HepG2 (cell line): ENCODE measurements around the gene EIF1. TPM values are rescaled to one million over a fixed set of nuclear protein-coding genes. Genes with fewer than 3 reads are reported as not detected.
A peak's percentile ranks its signal among the peaks of the same experiment; 100 is the strongest.

Experiments
- FOSL2 ChIP-seq: sonication (generic); formaldehyde crosslinking; IDR thresholded peaks from 2 replicates; pipeline ENCODE4 v1.4.0; 2020; ENCODE audit warnings: missing genetic modification reagents
- HDAC1 ChIP-seq: sonication (generic); formaldehyde crosslinking; IDR thresholded peaks from 2 replicates; pipeline ENCODE4 v1.5.1; 2020; ENCODE audit warnings: mild to moderate bottlenecking, missing genetic modification reagents
- HNRNPUL1 ChIP-seq: fragments of 200-400 bp; formaldehyde crosslinking; IDR thresholded peaks from 2 replicates; pipeline ENCODE4 v1.6.1; 2017; ENCODE audit warnings: low read depth, mild to moderate bottlenecking, low read length, moderate library complexity
- HOXA7 ChIP-seq: sonication (generic); formaldehyde crosslinking; IDR thresholded peaks from 2 replicates; pipeline ENCODE4 v1.8.1; 2022; ENCODE audit warnings: mild to moderate bottlenecking, missing genetic modification reagents, moderate library complexity
- MBNL3 ChIP-seq: fragments of 250-450 bp; sonication (Bioruptor Pico); conservative IDR thresholded peaks from 2 replicates; pipeline ENCODE4 v1.8.0; 2022; ENCODE audit warnings: mild to moderate bottlenecking, inconsistent platforms
- NBN ChIP-seq: fragments of 450-650 bp; conservative IDR thresholded peaks from 2 replicates; pipeline ENCODE4 v1.6.1; 2017
- PHF20 ChIP-seq: sonication (generic); formaldehyde crosslinking; IDR thresholded peaks from 2 replicates; pipeline ENCODE4 v1.5.0; 2020; ENCODE audit warnings: mild to moderate bottlenecking, missing genetic modification reagents
- ZBTB7A ChIP-seq: sonication (generic); formaldehyde crosslinking; IDR thresholded peaks from 2 replicates; pipeline ENCODE4 v1.8.0; 2022; ENCODE audit warnings: mild to moderate bottlenecking, missing genetic modification reagents
- ZNF24 ChIP-seq: fragments of 450-650 bp; IDR thresholded peaks from 2 replicates; pipeline ENCODE4 v1.6.1; 2017; ENCODE audit warnings: antibody characterized with exemption, mild to moderate bottlenecking
- ZNF484 ChIP-seq: sonication (generic); formaldehyde crosslinking; IDR thresholded peaks from 2 replicates; pipeline ENCODE4 v1.5.1; 2020; ENCODE audit warnings: mild to moderate bottlenecking, low read depth, missing genetic modification reagents, borderline replicate concordance
- ZNF549 ChIP-seq: sonication (generic); formaldehyde crosslinking; IDR thresholded peaks from 2 replicates; pipeline ENCODE4 v1.5.0; 2020; ENCODE audit warnings: missing genetic modification reagents
- ZNF572 ChIP-seq: sonication (generic); formaldehyde crosslinking; IDR thresholded peaks from 2 replicates; pipeline ENCODE4 v1.5.1; 2020; ENCODE audit warnings: mild to moderate bottlenecking, missing genetic modification reagents
- ZNF672 ChIP-seq: sonication (generic); formaldehyde crosslinking; IDR thresholded peaks from 2 replicates; pipeline ENCODE4 v1.8.1; 2022; ENCODE audit warnings: missing genetic modification reagents
- ZNF678 ChIP-seq: sonication (generic); formaldehyde crosslinking; IDR thresholded peaks from 2 replicates; pipeline ENCODE4 v1.4.0; 2020; ENCODE audit warnings: mild to moderate bottlenecking, missing genetic modification reagents
- ZNF816 ChIP-seq: sonication (generic); formaldehyde crosslinking; IDR thresholded peaks from 2 replicates; pipeline ENCODE4 v1.8.0; 2022; ENCODE audit warnings: missing genetic modification reagents, mild to moderate bottlenecking, borderline replicate concordance
- polyA plus RNA-seq, 8 experiments: library from polyadenylated mRNA; depleted of rRNA in 3 of 8; stranded (reverse) in 7 of 8; unstranded in 1 of 8; fragments of >200 nt; fragmentation: Illumina TruSeq in 4 of 8; extraction: Trizol in 4 of 8; gene quantifications; 2 replicates each; pipeline versions ENCODE4 v1.2.1 to v1.2.3, GENCODE V29; 2011 to 2016; ENCODE audit warnings: low read depth in 4 of 8, missing spikeins in 1 of 8, mixed read lengths in 1 of 8; ENCODE audit not compliant: insufficient read depth in 1 of 8
- total RNA-seq, 5 experiments: library from RNA; depleted of rRNA; stranded (reverse); fragments of >200 nt; fragmentation: Illumina TruSeq; extraction: Trizol; gene quantifications; 2 replicates each; pipeline ENCODE4 v1.2.3, GENCODE V29; 2016; ENCODE audit warnings: low read depth in 1 of 5
- TF ChIP-seq, protein P1 (sequence below): sonication (generic); formaldehyde crosslinking; IDR thresholded peaks from 2 replicates; pipeline ENCODE4 v1.4.0; 2020; ENCODE audit warnings: mild to moderate bottlenecking, missing genetic modification reagents
- TF ChIP-seq, protein P2 (sequence below): IDR thresholded peaks from 2 replicates; pipeline ENCODE4 v1.6.1; 2018; ENCODE audit warnings: missing genetic modification reagents, mild to moderate bottlenecking, missing compliant biosample characterization
- TF ChIP-seq, protein P3 (sequence below): sonication (generic); formaldehyde crosslinking; IDR thresholded peaks from 2 replicates; pipeline ENCODE4 v1.4.0; 2020; ENCODE audit warnings: missing genetic modification reagents
- TF ChIP-seq, protein P4 (sequence below): sonication (generic); formaldehyde crosslinking; IDR thresholded peaks from 2 replicates; pipeline ENCODE4 v1.5.0; 2020; ENCODE audit warnings: mild to moderate bottlenecking, missing genetic modification reagents, borderline replicate concordance

Gene EIF1
- total and polyA plus RNA-seq, 2 of the 13 experiments (the other 11 are each of a cell fraction or from before 2014, with no cell fraction given): 147 to 517 TPM

DNA sequence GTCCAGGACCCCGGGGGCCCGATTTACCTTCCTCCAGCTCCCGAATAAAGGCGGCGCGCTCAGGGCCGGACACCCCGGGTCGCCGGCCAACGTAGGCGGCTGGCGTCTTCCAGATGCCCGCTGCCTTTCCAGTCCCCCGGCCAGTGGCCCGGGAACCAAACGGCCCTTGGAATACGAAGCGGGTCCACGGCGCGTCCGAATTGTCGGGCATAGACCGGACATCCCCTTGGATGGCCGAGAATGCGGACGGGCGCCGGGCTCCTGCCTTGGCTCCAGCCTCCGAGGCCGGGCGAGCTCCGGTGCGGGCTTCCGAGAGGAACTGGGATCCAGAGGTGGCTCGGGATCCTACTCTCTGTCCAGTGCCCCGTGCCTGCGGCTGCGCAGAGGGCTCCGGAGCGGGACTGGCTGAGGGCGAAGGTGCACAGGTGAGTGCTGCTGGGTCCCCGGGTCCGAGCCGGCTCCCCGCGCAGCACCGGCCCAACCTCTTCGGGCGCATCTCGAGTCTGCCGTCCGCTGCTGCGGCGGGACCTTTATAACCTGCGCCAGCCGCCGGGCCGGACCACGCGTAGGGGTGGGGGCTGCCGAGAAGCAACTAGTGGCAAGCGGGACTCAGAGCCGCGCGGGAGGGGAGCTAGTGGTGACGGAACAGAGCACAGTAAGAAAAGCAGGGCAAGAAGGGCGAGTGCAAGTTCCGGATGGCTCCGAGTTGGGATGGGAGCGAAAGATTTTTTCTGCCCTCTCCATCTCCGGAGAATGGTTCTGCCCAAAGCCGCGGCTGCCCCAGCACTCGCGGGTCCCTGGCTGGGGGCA lies 45.7 kb downstream of the EIF1 start, which contains the start of gene HAP1 (continued):
- TF ChIP-seq ZNF672 (CRISPR knock-in tag): no peak
- TF ChIP-seq ZNF24: no peak
- no peak for TF ChIP-seq HOXA7 (CRISPR knock-in tag)
- TF ChIP-seq HNRNPUL1: no peak
- no peak for TF ChIP-seq ZNF678 (CRISPR knock-in tag)
- no peak for TF ChIP-seq ZNF484 (CRISPR knock-in tag)
- TF ChIP-seq ZNF549 (CRISPR knock-in tag): no peak
- TF ChIP-seq NBN: no peak
- TF ChIP-seq, protein P1, sequence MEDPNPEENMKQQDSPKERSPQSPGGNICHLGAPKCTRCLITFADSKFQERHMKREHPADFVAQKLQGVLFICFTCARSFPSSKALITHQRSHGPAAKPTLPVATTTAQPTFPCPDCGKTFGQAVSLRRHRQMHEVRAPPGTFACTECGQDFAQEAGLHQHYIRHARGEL (CRISPR knock-in tag): peak; percentile 39; the same call in 1 of the 2 replicates
- TF ChIP-seq MBNL3: no peak
- peak; percentile 34; the same call in 1 of the 2 replicates for TF ChIP-seq HDAC1
- TF ChIP-seq, protein P2, sequence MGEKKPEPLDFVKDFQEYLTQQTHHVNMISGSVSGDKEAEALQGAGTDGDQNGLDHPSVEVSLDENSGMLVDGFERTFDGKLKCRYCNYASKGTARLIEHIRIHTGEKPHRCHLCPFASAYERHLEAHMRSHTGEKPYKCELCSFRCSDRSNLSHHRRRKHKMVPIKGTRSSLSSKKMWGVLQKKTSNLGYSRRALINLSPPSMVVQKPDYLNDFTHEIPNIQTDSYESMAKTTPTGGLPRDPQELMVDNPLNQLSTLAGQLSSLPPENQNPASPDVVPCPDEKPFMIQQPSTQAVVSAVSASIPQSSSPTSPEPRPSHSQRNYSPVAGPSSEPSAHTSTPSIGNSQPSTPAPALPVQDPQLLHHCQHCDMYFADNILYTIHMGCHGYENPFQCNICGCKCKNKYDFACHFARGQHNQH: no peak
- TF ChIP-seq ZNF572 (CRISPR knock-in tag): no peak
- no peak for TF ChIP-seq ZNF816 (CRISPR knock-in tag)
- no peak for TF ChIP-seq PHF20
- TF ChIP-seq, protein P3, sequence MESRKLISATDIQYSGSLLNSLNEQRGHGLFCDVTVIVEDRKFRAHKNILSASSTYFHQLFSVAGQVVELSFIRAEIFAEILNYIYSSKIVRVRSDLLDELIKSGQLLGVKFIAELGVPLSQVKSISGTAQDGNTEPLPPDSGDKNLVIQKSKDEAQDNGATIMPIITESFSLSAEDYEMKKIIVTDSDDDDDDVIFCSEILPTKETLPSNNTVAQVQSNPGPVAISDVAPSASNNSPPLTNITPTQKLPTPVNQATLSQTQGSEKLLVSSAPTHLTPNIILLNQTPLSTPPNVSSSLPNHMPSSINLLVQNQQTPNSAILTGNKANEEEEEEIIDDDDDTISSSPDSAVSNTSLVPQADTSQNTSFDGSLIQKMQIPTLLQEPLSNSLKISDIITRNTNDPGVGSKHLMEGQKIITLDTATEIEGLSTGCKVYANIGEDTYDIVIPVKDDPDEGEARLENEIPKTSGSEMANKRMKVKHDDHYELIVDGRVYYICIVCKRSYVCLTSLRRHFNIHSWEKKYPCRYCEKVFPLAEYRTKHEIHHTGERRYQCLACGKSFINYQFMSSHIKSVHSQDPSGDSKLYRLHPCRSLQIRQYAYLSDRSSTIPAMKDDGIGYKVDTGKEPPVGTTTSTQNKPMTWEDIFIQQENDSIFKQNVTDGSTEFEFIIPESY (CRISPR knock-in tag): no peak
- TF ChIP-seq FOSL2 (CRISPR knock-in tag): no peak
- TF ChIP-seq, protein P4, sequence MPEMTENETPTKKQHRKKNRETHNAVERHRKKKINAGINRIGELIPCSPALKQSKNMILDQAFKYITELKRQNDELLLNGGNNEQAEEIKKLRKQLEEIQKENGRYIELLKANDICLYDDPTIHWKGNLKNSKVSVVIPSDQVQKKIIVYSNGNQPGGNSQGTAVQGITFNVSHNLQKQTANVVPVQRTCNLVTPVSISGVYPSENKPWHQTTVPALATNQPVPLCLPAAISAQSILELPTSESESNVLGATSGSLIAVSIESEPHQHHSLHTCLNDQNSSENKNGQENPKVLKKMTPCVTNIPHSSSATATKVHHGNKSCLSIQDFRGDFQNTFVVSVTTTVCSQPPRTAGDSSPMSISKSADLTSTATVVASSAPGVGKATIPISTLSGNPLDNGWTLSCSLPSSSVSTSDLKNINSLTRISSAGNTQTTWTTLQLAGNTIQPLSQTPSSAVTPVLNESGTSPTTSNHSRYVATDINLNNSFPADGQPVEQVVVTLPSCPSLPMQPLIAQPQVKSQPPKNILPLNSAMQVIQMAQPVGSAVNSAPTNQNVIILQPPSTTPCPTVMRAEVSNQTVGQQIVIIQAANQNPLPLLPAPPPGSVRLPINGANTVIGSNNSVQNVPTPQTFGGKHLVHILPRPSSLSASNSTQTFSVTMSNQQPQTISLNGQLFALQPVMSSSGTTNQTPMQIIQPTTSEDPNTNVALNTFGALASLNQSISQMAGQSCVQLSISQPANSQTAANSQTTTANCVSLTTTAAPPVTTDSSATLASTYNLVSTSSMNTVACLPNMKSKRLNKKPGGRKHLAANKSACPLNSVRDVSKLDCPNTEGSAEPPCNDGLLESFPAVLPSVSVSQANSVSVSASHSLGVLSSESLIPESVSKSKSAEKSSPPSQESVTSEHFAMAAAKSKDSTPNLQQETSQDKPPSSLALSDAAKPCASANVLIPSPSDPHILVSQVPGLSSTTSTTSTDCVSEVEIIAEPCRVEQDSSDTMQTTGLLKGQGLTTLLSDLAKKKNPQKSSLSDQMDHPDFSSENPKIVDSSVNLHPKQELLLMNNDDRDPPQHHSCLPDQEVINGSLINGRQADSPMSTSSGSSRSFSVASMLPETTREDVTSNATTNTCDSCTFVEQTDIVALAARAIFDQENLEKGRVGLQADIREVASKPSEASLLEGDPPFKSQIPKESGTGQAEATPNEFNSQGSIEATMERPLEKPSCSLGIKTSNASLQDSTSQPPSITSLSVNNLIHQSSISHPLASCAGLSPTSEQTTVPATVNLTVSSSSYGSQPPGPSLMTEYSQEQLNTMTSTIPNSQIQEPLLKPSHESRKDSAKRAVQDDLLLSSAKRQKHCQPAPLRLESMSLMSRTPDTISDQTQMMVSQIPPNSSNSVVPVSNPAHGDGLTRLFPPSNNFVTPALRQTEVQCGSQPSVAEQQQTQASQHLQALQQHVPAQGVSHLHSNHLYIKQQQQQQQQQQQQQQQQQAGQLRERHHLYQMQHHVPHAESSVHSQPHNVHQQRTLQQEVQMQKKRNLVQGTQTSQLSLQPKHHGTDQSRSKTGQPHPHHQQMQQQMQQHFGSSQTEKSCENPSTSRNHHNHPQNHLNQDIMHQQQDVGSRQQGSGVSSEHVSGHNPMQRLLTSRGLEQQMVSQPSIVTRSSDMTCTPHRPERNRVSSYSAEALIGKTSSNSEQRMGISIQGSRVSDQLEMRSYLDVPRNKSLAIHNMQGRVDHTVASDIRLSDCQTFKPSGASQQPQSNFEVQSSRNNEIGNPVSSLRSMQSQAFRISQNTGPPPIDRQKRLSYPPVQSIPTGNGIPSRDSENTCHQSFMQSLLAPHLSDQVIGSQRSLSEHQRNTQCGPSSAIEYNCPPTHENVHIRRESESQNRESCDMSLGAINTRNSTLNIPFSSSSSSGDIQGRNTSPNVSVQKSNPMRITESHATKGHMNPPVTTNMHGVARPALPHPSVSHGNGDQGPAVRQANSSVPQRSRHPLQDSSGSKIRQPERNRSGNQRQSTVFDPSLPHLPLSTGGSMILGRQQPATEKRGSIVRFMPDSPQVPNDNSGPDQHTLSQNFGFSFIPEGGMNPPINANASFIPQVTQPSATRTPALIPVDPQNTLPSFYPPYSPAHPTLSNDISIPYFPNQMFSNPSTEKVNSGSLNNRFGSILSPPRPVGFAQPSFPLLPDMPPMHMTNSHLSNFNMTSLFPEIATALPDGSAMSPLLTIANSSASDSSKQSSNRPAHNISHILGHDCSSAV (CRISPR knock-in tag): no peak; the same call in 1 of the 2 replicates
- TF ChIP-seq ZBTB7A: no peak
